NCI-H2171 (cell line): ENCODE measurements around the gene DGKG.

Experiments used
- DNase-seq: peaks from one replicate; lab custom pipeline; 2025; lab: John Stamatoyannopoulos, UW

DGKG gene

GRCh38 chr3:186318135-186318534, 43.9 kb downstream of the DGKG start:
- no peak for DNase-seq

- DNase-seq = no peak
These were observed 44.6 kb downstream of the DGKG start for GRCh38 chr3:186317478-186317877.

GRCh38 chr3:186316666-186317260, 45.3 kb downstream of the DGKG start:
- no peak for DNase-seq

- DNase-seq = no peak
These were observed 46.3 kb downstream of the DGKG start for GRCh38 chr3:186315581-186316354.

- DNase-seq = no peak
These were observed 47.1 kb downstream of the DGKG start for GRCh38 chr3:186314896-186315295.

GRCh38 chr3:186311441-186311840, 50.6 kb downstream of the DGKG start:
- DNase-seq = no peak

- no peak for DNase-seq
These were observed 53.5 kb downstream of the DGKG start for GRCh38 chr3:186308549-186308948.

GRCh38 chr3:186307594-186308221, 54.3 kb downstream of the DGKG start:
- no peak for DNase-seq

- DNase-seq = no peak
These were observed 56.7 kb downstream of the DGKG start for GRCh38 chr3:186305286-186305685.

- no peak for DNase-seq
These were observed 58.1 kb downstream of the DGKG start for GRCh38 chr3:186303965-186304364.

GRCh38 chr3:186299327-186299726, 62.7 kb downstream of the DGKG start:
- no peak for DNase-seq

- no peak for DNase-seq
These were observed 63.2 kb downstream of the DGKG start for GRCh38 chr3:186298876-186299275.

- DNase-seq = no peak
These were observed 71.2 kb downstream of the DGKG start for GRCh38 chr3:186290796-186291195.

GRCh38 chr3:186287711-186288110, 74.3 kb downstream of the DGKG start:
- DNase-seq = no peak

- DNase-seq = no peak
These were observed 75.9 kb downstream of the DGKG start for GRCh38 chr3:186286114-186286513.

- DNase-seq = no peak
These were observed 77.4 kb downstream of the DGKG start for GRCh38 chr3:186284661-186285060.

- DNase-seq = no peak
These were observed 77.7 kb downstream of the DGKG start for GRCh38 chr3:186284349-186284652.

GRCh38 chr3:186283651-186284348, 78.2 kb downstream of the DGKG start:
- DNase-seq = no peak

GRCh38 chr3:186283096-186283495, 78.9 kb downstream of the DGKG start:
- no peak for DNase-seq

GRCh38 chr3:186281176-186281575, 80.9 kb downstream of the DGKG start:
- no peak for DNase-seq

- no peak for DNase-seq
These were observed 81.3 kb downstream of the DGKG start for GRCh38 chr3:186280737-186281136.

GRCh38 chr3:186277268-186277909, 84.6 kb downstream of the DGKG start:
- DNase-seq = no peak
